GM06990 (cell line): Measurements from ENCODE around the gene EIPR1.

Source experiments
- DNase-seq: peaks from one replicate; pipeline ENCODE4 v3.0.0-alpha.2; 2011; ENCODE audit not compliant: insufficient read length; ENCODE audit errors: extremely low read depth
- H3K27me3 ChIP-seq: replicated peaks from 2 replicates; pipeline ENCODE4 v1.6.0; 2011; ENCODE audit warnings: low read length; ENCODE audit not compliant: control insufficient read depth, insufficient read depth
- H3K36me3 ChIP-seq: 2 replicates; pipeline ENCODE4 v1.5.1; 2011; ENCODE audit warnings: low read length; ENCODE audit not compliant: control insufficient read depth, insufficient read depth
- H3K4me3 ChIP-seq: replicated peaks from 2 replicates; pipeline ENCODE4 v1.5.1; 2011; ENCODE audit warnings: low read depth, mild to moderate bottlenecking, control low read depth, low read length
- TF ChIP-seq, protein P1 (sequence below): IDR thresholded peaks from 2 replicates; pipeline ENCODE4 v1.5.1; 2011; ENCODE audit warnings: low read length, control low read depth, mild to moderate bottlenecking, inconsistent platforms; ENCODE audit not compliant: insufficient read depth, poor library complexity, severe bottlenecking

EIPR1 gene

DNA sequence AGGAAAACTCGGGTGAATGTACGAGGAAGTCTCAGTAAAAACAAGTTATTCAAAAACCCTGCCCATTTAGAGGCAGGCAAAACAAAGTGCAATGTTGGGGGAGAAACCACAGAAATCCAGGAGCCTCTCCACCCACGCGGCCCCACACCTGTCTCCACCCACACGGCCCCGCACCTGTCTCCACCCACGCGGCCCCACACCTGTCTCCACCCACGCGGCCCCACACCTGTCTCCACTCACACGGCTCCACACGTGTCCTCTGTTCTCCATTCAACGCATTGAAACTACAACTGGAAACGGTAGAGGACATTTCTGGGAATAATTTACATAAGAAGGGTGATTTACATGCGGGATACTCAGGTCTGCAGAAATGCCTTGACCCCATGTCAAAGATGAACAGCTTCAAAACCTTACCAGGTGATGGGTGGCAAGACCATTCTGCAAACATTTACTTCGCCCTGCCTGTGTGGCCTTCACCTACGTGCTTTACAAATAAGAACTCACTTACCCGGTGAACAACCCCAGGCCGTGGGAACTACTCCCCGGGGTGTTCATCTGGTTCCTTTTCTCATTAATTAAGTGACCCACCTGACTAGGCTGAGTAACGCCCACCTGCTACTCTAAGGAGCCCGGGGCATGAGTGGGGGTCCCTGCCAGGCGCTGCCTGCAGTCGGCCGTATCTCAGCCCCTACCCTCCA, 100.4 kb downstream of the EIPR1 start:
- Histone ChIP-seq H3K27me3 (no peaks in the 10 kb centered on the region), H3K4me3 (no peak overlapping the region), H3K36me3 (peaks cover 6% of the 10 kb centered on the region)
- DNase-seq, result no peak
- TF ChIP-seq, protein P1, sequence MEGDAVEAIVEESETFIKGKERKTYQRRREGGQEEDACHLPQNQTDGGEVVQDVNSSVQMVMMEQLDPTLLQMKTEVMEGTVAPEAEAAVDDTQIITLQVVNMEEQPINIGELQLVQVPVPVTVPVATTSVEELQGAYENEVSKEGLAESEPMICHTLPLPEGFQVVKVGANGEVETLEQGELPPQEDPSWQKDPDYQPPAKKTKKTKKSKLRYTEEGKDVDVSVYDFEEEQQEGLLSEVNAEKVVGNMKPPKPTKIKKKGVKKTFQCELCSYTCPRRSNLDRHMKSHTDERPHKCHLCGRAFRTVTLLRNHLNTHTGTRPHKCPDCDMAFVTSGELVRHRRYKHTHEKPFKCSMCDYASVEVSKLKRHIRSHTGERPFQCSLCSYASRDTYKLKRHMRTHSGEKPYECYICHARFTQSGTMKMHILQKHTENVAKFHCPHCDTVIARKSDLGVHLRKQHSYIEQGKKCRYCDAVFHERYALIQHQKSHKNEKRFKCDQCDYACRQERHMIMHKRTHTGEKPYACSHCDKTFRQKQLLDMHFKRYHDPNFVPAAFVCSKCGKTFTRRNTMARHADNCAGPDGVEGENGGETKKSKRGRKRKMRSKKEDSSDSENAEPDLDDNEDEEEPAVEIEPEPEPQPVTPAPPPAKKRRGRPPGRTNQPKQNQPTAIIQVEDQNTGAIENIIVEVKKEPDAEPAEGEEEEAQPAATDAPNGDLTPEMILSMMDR, result no peak

DNA sequence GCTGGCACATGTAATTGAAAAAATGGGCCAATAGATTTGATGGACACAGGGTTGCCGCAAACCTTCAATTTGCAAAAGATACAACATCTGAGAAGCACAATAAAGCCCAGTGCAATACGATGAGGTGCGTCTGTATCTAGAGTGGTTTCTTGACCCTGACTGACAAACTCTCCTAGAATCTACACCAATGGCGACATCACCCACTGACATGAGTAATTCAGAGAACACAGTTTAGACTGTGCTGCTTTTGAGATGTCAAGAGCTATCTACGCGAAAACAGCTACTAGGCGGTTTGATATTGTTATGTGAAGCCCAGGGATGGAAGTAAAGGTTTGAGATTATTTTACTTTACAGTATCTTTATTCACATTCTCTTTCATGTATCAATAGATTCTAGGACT, 104.9 kb downstream of the EIPR1 start:
- H3K27me3 ChIP-seq, result no peaks in the 10 kb centered on the region
- no peak for DNase-seq
- TF ChIP-seq, protein P1, result no peak
- H3K36me3 ChIP-seq, result peaks cover 2% of the 10 kb centered on the region
- H3K4me3 ChIP-seq, result no peak overlapping the region

DNA sequence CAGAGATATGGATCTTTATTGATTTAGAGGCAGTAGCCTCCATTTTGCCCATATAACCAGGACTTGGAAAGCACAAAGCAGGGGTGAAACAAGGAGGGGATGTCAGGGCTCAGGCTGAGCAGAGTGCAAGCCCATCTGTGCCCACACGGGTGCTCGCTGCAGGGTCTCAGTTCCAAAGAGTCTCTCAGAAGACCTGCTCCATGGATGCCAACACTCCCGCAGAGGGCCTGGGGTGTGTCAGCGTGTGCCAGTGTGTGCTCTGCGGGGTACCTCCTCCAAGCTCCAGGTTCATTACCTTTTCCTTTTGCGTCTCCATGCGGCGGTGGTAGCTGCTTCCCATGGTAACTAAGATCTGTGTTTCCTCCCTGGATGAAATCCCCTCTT, 107.5 kb downstream of the EIPR1 start:
- Histone ChIP-seq H3K36me3 (peaks cover 1% of the 10 kb centered on the region), H3K27me3 (no peaks in the 10 kb centered on the region), H3K4me3 (no peak overlapping the region)
- TF ChIP-seq, protein P1, result no peak
- no peak for DNase-seq

DNA sequence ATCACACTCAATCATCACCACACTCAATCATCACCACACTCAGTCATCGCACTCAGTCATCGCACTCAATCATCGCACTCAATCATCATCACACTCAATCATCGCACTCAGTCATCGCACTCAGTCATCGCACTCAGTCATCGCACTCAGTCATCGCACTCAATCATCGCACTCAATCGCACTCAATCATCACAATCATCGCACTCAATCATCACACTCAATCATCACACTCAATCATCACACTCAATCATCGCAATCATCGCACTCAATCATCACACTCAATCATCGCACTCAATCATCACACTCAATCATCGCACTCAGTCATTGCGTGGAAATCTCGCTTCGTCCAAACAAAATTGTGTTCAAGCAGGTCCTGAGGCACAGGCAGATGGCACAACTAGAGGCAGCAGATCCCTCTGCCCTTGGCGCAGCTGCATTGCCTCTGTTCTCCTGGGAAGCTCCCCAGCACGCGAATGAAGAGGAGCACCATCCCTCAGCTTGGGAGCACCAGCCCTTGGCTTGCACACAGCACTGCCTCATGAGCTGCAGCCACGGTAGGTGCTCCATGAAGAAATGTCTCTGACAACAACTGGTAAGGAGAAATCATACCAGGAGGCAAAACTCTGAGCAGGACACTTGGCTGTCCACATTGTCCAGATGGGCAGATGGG, 108.1 kb downstream of the EIPR1 start:
- TF ChIP-seq, protein P1, result no peak
- Histone ChIP-seq H3K36me3 (peaks cover 1% of the 10 kb centered on the region), H3K4me3 (no peak overlapping the region), H3K27me3 (no peaks in the 10 kb centered on the region)
- no peak for DNase-seq

DNA sequence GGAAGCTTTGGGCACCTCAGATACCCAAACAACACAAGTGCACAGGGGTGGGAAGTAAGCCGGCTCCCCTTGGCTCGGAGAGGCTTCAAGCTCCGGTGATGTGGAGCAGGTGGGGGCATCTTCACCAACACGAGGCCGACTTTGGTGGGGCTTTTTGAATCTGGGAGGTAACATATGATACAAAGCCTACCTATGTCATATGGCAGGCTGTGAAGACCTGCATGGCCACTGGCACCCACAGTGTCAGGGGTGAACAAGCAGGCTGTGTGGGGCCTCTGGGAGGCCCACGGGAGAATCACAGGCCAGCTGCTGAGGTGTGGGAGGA, 109.0 kb downstream of the EIPR1 start:
- H3K36me3 ChIP-seq, result peaks cover 1% of the 10 kb centered on the region
- no peaks in the 10 kb centered on the region for H3K27me3 ChIP-seq
- TF ChIP-seq, protein P1, result no peak
- no peak overlapping the region for H3K4me3 ChIP-seq
- DNase-seq, result no peak
